AML-193 (cell line): ENCODE results near the gene RMRP.

Source experiments
- DNase-seq, 2 experiments: peaks; one replicate each; lab custom pipeline; 2025; lab: John Stamatoyannopoulos, UW

Gene RMRP

DNA sequence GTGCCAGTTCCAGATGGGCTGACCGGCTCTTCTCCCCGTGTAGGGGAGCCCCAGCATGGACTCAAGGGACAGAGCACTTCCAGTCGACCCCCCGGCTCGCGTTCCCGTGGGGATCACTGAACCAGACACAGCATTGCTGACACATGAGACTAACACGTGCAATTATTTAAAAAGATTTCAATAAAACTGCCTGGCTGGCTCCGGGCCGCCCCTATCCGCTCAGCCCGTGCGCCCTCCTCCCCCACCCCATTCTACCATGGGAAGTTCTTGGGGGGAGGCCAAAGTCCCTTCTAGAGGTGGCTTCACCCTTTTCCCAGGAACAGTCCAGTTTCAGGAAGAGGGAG lies 48.0 kb downstream of the RMRP start:
- DNase-seq, result no peak

DNA sequence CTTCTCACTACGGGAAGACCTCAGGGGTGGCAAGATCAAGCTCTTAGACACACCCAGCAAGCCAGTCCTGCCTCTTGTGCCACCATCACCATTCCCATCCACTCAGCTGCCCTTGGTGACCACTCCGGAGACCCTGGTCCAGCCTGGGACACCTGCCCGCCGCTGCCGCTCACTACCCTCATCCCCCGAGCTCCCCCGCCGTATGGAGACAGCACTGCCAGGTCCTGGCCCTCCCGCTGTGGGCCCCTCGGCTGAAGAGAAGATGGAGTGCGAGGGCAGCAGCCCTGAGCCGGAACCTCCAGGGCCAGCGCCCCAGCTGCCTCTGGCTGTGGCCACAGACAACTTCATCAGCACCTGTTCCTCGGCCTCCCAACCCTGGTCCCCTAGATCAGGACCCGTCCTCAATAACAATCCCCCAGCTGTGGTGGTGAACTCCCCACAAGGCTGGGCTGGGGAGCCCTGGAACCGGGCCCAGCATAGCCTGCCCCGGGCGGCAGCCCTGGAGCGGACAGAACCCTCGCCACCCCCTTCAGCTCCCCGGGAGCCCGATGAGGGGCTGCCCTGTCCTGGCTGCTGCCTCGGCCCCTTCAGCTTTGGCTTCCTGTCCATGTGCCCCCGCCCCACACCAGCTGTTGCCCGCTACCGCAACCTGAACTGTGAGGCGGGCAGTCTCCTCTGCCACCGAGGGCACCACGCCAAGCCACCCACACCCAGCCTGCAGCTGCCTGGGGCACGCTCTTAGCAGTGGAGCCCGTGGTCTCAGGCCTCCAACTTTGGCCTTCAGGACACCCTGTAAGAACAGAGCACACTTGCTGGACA lies 48.6 kb downstream of the RMRP start:
- DNase-seq, result no peak

DNA sequence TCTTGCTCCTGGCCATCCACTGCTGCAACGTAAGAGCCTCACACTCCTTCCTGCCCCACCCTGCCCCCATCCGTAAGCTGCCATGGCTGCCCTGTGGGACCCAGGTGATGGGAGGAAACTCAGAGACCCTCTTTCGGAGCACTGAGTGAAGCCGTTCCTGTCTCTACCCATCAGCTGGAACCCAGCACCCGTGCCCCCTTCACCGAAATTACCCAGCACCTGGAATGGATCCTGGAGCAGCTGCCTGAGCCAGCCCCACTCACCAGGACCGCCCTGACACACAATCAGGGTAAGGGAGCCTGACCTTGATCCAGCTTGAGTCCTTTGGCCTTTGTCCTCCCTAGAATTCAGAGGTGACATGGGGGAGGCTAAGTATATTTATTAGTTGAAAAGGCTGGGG lies 49.6 kb downstream of the RMRP start:
- DNase-seq, result no peak
